ENCODE data around the gene CERS1.
A peak's percentile ranks its signal among the peaks of the same experiment; 100 is the strongest.

CERS1 gene

GRCh38 chr19:18899624-18900560 lies 3.9 kb upstream of the CERS1 start:
- H3K36me3 Mint-ChIP-seq (ENCODE audit: insufficient read depth): peaks cover 30% of the 10 kb centered on the region
- H3K4me3 Mint-ChIP-seq: no peak overlapping the region
- H3K4me1 Mint-ChIP-seq (ENCODE audit: low read depth in 2 of 2): peaks cover 11 to 15% of the 10 kb centered on the region in 2 donors
- H3K27ac Mint-ChIP-seq: peak overlapping the region in 1 of 2 donors; percentile 8
- no peaks in the 10 kb centered on the region for H3K9me3 Mint-ChIP-seq
- no peak for ATAC-seq (replicated peaks)
- peaks cover 17 to 20% of the 10 kb centered on the region in 2 donors for H3K27me3 Mint-ChIP-seq
- no peak for DNase-seq

GRCh38 chr19:18898607-18899408 lies 2.9 kb upstream of the CERS1 start:
- ATAC-seq (replicated peaks) (no peak), DNase-seq (no peak)
- peaks cover 17 to 25% of the 10 kb centered on the region in 2 donors for H3K27me3 Mint-ChIP-seq
- H3K4me1 Mint-ChIP-seq (ENCODE audit: low read depth in 2 of 2): peaks cover 11 to 15% of the 10 kb centered on the region in 2 donors
- H3K4me3 Mint-ChIP-seq: no peak overlapping the region
- no peak overlapping the region for H3K27ac Mint-ChIP-seq
- peaks cover 22% of the 10 kb centered on the region for H3K36me3 Mint-ChIP-seq (ENCODE audit: insufficient read depth)
- no peaks in the 10 kb centered on the region for H3K9me3 Mint-ChIP-seq

GRCh38 chr19:18898081-18898606 lies 2.2 kb upstream of the CERS1 start:
- H3K27ac Mint-ChIP-seq: no peak overlapping the region
- ATAC-seq (replicated peaks): no peak
- peaks cover 11 to 15% of the 10 kb centered on the region in 2 donors for H3K4me1 Mint-ChIP-seq (ENCODE audit: low read depth in 2 of 2)
- H3K36me3 Mint-ChIP-seq (ENCODE audit: insufficient read depth): peaks cover 16% of the 10 kb centered on the region
- peak overlapping the region in 1 of 2 donors; percentile 77 for H3K4me3 Mint-ChIP-seq
- peaks cover 17 to 31% of the 10 kb centered on the region in 2 donors for H3K27me3 Mint-ChIP-seq
- no peak for DNase-seq
- no peaks in the 10 kb centered on the region for H3K9me3 Mint-ChIP-seq

- ATAC-seq (replicated peaks): peak; percentile 55
- Mint-ChIP-seq H3K4me1 (ENCODE audit: low read depth in 2 of 2) (peaks cover 11 to 15% of the 10 kb centered on the region in 2 donors), H3K4me3 (peak overlapping the region; percentile 63 to 77), H3K27me3 (peaks cover 17 to 34% of the 10 kb centered on the region in 2 donors), H3K36me3 (ENCODE audit: insufficient read depth) (peaks cover 13% of the 10 kb centered on the region), H3K27ac (no peak overlapping the region), H3K9me3 (no peaks in the 10 kb centered on the region)
- DNase-seq: no peak
Observed at GRCh38 chr19:18897094-18898029, 1.4 kb upstream of the CERS1 start.

- no peak overlapping the region for H3K27ac Mint-ChIP-seq
- peaks cover 11 to 15% of the 10 kb centered on the region in 2 donors for H3K4me1 Mint-ChIP-seq (ENCODE audit: low read depth in 2 of 2)
- DNase-seq (no peak), ATAC-seq (replicated peaks) (no peak)
- peaks cover 17 to 34% of the 10 kb centered on the region in 2 donors for H3K27me3 Mint-ChIP-seq
- peaks cover 9% of the 10 kb centered on the region for H3K36me3 Mint-ChIP-seq (ENCODE audit: insufficient read depth)
- peak overlapping the region; percentile 73 to 77 for H3K4me3 Mint-ChIP-seq
- H3K9me3 Mint-ChIP-seq: no peaks in the 10 kb centered on the region
Observed at GRCh38 chr19:18896421-18896841, 473 bp upstream of the CERS1 start.

GRCh38 chr19:18895038-18895823 lies 727 bp downstream of the CERS1 start:
- Mint-ChIP-seq H3K27me3 (peaks cover 17 to 38% of the 10 kb centered on the region in 2 donors), H3K9me3 (no peaks in the 10 kb centered on the region), H3K4me3 (peak overlapping the region; percentile 23 to 29), H3K36me3 (ENCODE audit: insufficient read depth) (peaks cover 3% of the 10 kb centered on the region), H3K4me1 (ENCODE audit: low read depth in 2 of 2) (peaks cover 11 to 15% of the 10 kb centered on the region in 2 donors), H3K27ac (no peak overlapping the region)
- ATAC-seq (replicated peaks): no peak
- DNase-seq: no peak

GRCh38 chr19:18894254-18895037 lies 1.5 kb downstream of the CERS1 start:
- H3K4me3 Mint-ChIP-seq: peak overlapping the region; percentile 21 to 27
- ATAC-seq (replicated peaks) (no peak), DNase-seq (no peak)
- H3K36me3 Mint-ChIP-seq (ENCODE audit: insufficient read depth): peaks cover 3% of the 10 kb centered on the region
- peaks cover 17 to 46% of the 10 kb centered on the region in 2 donors for H3K27me3 Mint-ChIP-seq
- peaks cover 11 to 15% of the 10 kb centered on the region in 2 donors for H3K4me1 Mint-ChIP-seq (ENCODE audit: low read depth in 2 of 2)
- H3K9me3 Mint-ChIP-seq: no peaks in the 10 kb centered on the region
- H3K27ac Mint-ChIP-seq: no peak overlapping the region

- Mint-ChIP-seq H3K9me3 (no peaks in the 10 kb centered on the region), H3K4me1 (ENCODE audit: low read depth in 2 of 2) (peaks cover 11 to 15% of the 10 kb centered on the region in 2 donors), H3K27ac (no peak overlapping the region), H3K4me3 (no peak overlapping the region), H3K36me3 (ENCODE audit: insufficient read depth) (peaks cover under 1% of the 10 kb centered on the region), H3K27me3 (peaks cover 17 to 49% of the 10 kb centered on the region in 2 donors)
- no peak for ATAC-seq (replicated peaks)
- no peak for DNase-seq
Observed at GRCh38 chr19:18893587-18894253, 2.2 kb downstream of the CERS1 start.

- ATAC-seq (replicated peaks) (no peak), DNase-seq (no peak)
- H3K27ac Mint-ChIP-seq: no peak overlapping the region
- no peaks in the 10 kb centered on the region for H3K36me3 Mint-ChIP-seq (ENCODE audit: insufficient read depth)
- peaks cover 9 to 40% of the 10 kb centered on the region in 2 donors for H3K27me3 Mint-ChIP-seq
- no peaks in the 10 kb centered on the region for H3K9me3 Mint-ChIP-seq
- no peaks in the 10 kb centered on the region for H3K4me1 Mint-ChIP-seq (ENCODE audit: low read depth in 2 of 2)
- H3K4me3 Mint-ChIP-seq: no peak overlapping the region
Observed at GRCh38 chr19:18889949-18890745, 5.8 kb downstream of the CERS1 start.

- DNase-seq (no peak), ATAC-seq (replicated peaks) (no peak)
- H3K27me3 Mint-ChIP-seq: peaks cover 9 to 25% of the 10 kb centered on the region in 2 donors
- no peaks in the 10 kb centered on the region for H3K36me3 Mint-ChIP-seq (ENCODE audit: insufficient read depth)
- H3K4me3 Mint-ChIP-seq: no peak overlapping the region
- H3K27ac Mint-ChIP-seq: no peak overlapping the region
- no peaks in the 10 kb centered on the region for H3K9me3 Mint-ChIP-seq
- H3K4me1 Mint-ChIP-seq (ENCODE audit: low read depth in 2 of 2): peaks cover 0 to 3% of the 10 kb centered on the region in 2 donors
Observed at GRCh38 chr19:18886972-18887371, 9.0 kb downstream of the CERS1 start.

All from effector memory CD8-positive, alpha-beta T cell (primary cell).